HL-60 (cell line): ENCODE results near the gene RNF180.

Source experiments
- DNase-seq, 2 experiments: peaks; one replicate each; pipeline ENCODE4 v3.0.0-alpha.2; 2010 to 2020; ENCODE audit warnings: low read depth in 1 of 2, low spot score in 1 of 2
- H3K27ac ChIP-seq: fragments of 250-450 bp; sonication (Bioruptor Pico); replicated peaks from 2 replicates; pipeline ENCODE4 v1.5.1; 2020; ENCODE audit warnings: mild to moderate bottlenecking, moderate library complexity
- H3K27me3 ChIP-seq: fragments of 250-450 bp; sonication (Bioruptor Pico); 2 replicates; pipeline ENCODE4 v1.5.1; 2021; ENCODE audit warnings: mild to moderate bottlenecking, moderate library complexity; ENCODE audit not compliant: insufficient read depth, poor library complexity, severe bottlenecking
- H3K4me3 ChIP-seq: replicated peaks from 2 replicates; pipeline ENCODE4 v1.5.1; 2011; ENCODE audit warnings: mild to moderate bottlenecking, control low read depth, low read length; ENCODE audit not compliant: insufficient read depth
- CTCF ChIP-seq: IDR thresholded peaks from one replicate; pipeline ENCODE4 v1.5.1; 2011; ENCODE audit warnings: low read length, control low read depth, inconsistent platforms; ENCODE audit not compliant: insufficient read depth
- GABPA ChIP-seq: IDR thresholded peaks from 2 replicates; pipeline ENCODE4 v1.6.1; 2012; ENCODE audit warnings: low read depth
- POLR2AphosphoS5 ChIP-seq: IDR thresholded peaks from 2 replicates; pipeline ENCODE4 v1.6.1; 2012; ENCODE audit warnings: low read depth
- REST ChIP-seq: IDR thresholded peaks from 2 replicates; pipeline ENCODE4 v1.6.1; 2012; ENCODE audit warnings: low read depth; ENCODE audit not compliant: insufficient replicate concordance
- SPI1 ChIP-seq: IDR thresholded peaks from 2 replicates; pipeline ENCODE4 v1.6.1; 2012; ENCODE audit warnings: low read depth, mild to moderate bottlenecking, borderline replicate concordance

RNF180 gene

DNA sequence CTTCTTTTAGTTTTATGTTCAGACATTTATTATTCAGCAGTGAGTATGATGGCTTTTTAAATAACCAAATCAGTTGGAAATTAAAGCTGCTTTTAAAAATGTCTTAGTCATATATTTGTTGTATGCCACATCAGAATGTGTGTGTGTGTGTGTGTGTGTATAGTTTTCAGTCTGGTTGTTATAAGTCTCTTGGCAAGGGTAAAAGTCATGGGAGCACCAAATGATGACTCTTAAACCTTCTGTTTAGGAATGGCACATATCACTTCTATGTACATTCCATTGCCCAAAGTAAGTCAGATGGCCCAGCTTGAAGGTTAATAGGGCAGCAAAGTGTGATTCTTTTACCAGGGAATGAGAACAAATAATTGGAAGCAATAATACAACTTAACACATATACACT lies 135.9 kb downstream of the RNF180 start:
- DNase-seq, result no peak
- H3K27ac ChIP-seq, result no peak overlapping the region
- no peak for TF ChIP-seq REST
- no peak for TF ChIP-seq POLR2AphosphoS5
- TF ChIP-seq SPI1, result no peak
- TF ChIP-seq CTCF, result no peak
- TF ChIP-seq GABPA, result no peak
- H3K27me3 ChIP-seq, result no peaks in the 10 kb centered on the region
- H3K4me3 ChIP-seq, result no peak overlapping the region

GRCh38 chr5:64308135-64308534 lies 142.5 kb downstream of the RNF180 start:
- no peak for DNase-seq

DNA sequence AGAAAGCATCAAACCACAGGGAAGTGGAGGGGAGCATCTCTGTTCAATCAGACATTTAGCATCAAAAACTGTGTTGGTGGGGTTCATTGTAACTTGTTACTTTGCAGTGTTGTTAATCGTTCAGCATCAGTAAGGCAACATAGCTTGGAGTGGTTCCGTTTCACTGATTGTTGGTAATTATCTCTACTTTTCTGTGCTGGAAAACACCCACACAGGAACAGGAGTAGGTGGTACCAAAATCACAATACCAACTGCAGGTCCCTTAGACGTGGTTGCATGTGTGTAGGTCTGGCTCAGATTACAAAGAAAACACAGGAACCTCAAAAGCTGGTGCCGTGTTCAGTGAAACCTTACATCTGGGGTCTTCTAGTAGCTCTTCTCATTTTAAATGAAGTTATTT lies 146.8 kb downstream of the RNF180 start:
- DNase-seq, result no peak
- TF ChIP-seq POLR2AphosphoS5 (no peak), GABPA (no peak), REST (no peak), CTCF (no peak), SPI1 (no peak)
- Histone ChIP-seq H3K4me3 (no peak overlapping the region), H3K27ac (no peak overlapping the region), H3K27me3 (no peaks in the 10 kb centered on the region)

More at GRCh38 chr5:64308135-64308534, 142.5 kb downstream of the RNF180 start:
- H3K27ac ChIP-seq, result no peak overlapping the region
- H3K4me3 ChIP-seq, result no peak overlapping the region
- H3K27me3 ChIP-seq, result no peaks in the 10 kb centered on the region
- TF ChIP-seq CTCF (no peak), POLR2AphosphoS5 (no peak), REST (no peak), SPI1 (no peak), GABPA (no peak)
